ENCODE data around the gene SPATA32. TPM values are rescaled to one million over a fixed set of nuclear protein-coding genes. Genes with fewer than 3 reads are reported as not detected.

SPATA32 gene
- total RNA-seq, 2 donors from 2014 or later: 3.2 TPM; not detected in 1

DNA sequence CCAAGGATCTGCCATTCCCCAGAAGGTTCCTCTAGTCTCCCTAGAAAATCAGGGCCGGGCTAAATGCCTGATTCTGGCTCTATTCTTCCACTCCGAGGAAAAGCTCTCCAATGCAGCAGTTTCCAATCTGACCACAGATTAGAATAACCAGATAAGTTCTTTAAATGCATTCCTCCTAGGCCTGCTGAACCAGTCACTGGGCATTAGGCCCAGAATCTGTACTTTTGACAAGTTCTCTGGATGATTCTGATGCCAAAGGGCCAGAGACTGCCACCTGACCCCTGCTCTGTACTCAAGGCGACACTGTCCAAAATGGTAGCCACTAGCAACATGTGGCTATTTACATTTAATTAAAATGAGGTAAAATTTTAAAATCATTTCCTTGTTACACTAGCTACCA, 32.6 kb upstream of the SPATA32 start:
- H3K4me1 ChIP-seq (replicated peaks): peaks cover 44% of the 10 kb centered on the region
- TF ChIP-seq, protein P1, sequence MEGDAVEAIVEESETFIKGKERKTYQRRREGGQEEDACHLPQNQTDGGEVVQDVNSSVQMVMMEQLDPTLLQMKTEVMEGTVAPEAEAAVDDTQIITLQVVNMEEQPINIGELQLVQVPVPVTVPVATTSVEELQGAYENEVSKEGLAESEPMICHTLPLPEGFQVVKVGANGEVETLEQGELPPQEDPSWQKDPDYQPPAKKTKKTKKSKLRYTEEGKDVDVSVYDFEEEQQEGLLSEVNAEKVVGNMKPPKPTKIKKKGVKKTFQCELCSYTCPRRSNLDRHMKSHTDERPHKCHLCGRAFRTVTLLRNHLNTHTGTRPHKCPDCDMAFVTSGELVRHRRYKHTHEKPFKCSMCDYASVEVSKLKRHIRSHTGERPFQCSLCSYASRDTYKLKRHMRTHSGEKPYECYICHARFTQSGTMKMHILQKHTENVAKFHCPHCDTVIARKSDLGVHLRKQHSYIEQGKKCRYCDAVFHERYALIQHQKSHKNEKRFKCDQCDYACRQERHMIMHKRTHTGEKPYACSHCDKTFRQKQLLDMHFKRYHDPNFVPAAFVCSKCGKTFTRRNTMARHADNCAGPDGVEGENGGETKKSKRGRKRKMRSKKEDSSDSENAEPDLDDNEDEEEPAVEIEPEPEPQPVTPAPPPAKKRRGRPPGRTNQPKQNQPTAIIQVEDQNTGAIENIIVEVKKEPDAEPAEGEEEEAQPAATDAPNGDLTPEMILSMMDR (IDR thresholded peaks at IDR 0.05): no peak
- peak; percentile 93 for TF ChIP-seq POLR2AphosphoS5 (IDR thresholded peaks at IDR 0.05)
- no peaks in the 10 kb centered on the region for H3K27me3 ChIP-seq (replicated peaks; ENCODE audit: insufficient read depth)
- no peaks in the 10 kb centered on the region for H3K36me3 ChIP-seq
- peak overlapping the region; percentile 74 to 82 for H3K27ac ChIP-seq
- intact Hi-C loops (cut with DNase I): no loop called here
- DNase-seq (ENCODE audit: low spot score): peak; percentile 89
- H3K4me3 ChIP-seq: no peak overlapping the region
- no peaks in the 10 kb centered on the region for H3K9me3 ChIP-seq
- 9% methylated on average over 3 of the region's 3 CpGs for WGBS

DNA sequence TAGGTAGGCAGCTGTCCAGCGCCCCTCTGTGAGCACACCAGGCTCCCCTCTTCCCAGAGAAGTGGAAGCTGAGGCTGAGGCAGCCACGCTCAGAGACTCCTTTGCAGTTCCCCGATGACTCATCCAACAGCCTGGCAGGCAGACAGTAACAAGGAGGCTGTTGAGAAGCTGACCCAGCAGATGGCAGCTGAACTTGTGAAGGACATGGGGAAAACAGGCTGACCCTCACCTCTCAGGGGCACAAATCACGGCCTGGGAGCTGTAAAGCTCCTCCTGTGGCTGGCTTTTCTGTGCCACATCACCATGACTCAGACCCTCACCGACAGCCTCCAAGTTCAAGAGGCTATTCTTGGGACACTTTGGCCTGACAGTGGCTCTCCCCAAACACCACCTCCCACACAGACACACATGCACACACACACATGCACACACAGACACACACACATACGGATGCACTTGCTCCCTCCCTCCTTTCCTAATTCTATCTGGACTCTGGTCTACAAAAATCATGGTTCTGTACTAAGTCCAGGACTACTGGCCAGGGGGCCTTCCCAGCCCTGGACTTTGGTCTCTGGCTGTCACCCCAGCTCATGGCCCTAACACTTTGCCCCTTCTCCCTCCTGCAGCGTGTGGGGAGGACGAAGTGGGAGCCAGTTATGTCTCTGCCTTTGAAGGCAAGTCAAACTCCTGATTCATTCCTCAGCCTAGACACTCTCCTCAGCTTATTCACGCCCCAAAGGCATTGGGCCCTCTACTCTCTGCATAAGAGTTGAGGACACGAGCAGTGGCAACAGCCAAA, 31.7 kb upstream of the SPATA32 start:
- peak; percentile 77 for DNase-seq (ENCODE audit: low spot score)
- TF ChIP-seq POLR2A (IDR thresholded peaks at IDR 0.05): no peak
- TF ChIP-seq, protein P1 (IDR thresholded peaks at IDR 0.05): peak in 2 of 4 experiments; percentile 13 to 25
- TF ChIP-seq POLR2AphosphoS5 (IDR thresholded peaks at IDR 0.05): peak; percentile 67
- H3K4me3 ChIP-seq: no peak overlapping the region
- intact Hi-C loops (cut with DNase I): no loop called here
- H3K36me3 ChIP-seq: no peaks in the 10 kb centered on the region
- peak overlapping the region; percentile 74 to 82 for H3K27ac ChIP-seq
- no peaks in the 10 kb centered on the region for H3K27me3 ChIP-seq (replicated peaks; ENCODE audit: insufficient read depth)
- no peaks in the 10 kb centered on the region for H3K9me3 ChIP-seq
- WGBS: 34% methylated on average over 10 of the region's 10 CpGs
- peaks cover 48% of the 10 kb centered on the region for H3K4me1 ChIP-seq (replicated peaks)

DNA sequence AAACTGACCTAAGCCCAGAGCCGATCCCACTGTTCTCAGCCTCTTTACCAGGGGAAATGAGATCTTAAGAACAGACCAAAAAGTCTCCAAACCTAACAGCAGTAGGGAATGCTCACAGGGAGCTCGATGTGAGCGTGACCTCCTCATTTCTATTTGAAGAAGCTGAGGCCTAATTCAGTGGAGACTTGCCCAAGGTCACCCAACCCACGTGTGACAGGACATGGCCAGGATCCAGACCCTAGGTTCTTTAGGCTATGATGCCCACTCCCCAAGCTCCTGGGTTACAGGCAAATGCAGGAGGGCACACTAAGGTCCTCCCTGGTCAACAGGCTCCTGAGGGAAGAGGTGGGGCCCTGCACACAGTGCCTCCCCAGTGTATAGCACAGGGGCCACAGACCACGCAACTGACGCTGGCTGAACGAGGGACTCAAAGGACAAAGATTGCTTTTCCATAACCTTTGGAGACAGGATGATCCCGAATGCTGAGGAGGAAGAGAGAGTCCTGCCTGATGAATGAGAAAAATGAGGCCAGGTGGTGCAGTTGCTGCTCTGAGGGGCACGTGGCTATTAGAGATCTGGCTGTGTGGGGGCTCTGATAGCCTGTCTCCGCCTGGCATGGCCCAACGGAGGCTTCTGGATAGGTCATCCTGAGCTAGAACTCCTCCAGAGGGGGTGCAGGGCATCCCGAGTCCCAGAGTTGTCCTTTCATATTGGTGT, 31.0 kb upstream of the SPATA32 start:
- no peak overlapping the region for H3K4me3 ChIP-seq
- H3K27me3 ChIP-seq (replicated peaks; ENCODE audit: insufficient read depth): no peaks in the 10 kb centered on the region
- H3K36me3 ChIP-seq: no peaks in the 10 kb centered on the region
- peak overlapping the region; percentile 74 to 82 for H3K27ac ChIP-seq
- H3K4me1 ChIP-seq (replicated peaks): peaks cover 48% of the 10 kb centered on the region
- TF ChIP-seq, protein P1 (IDR thresholded peaks at IDR 0.05): no peak
- TF ChIP-seq POLR2AphosphoS5 (IDR thresholded peaks at IDR 0.05) (no peak), POLR2A (IDR thresholded peaks at IDR 0.05) (no peak)
- no peak for DNase-seq (ENCODE audit: low spot score)
- no peaks in the 10 kb centered on the region for H3K9me3 ChIP-seq
- 64% methylated on average over 12 of the region's 12 CpGs for WGBS
- intact Hi-C loops (cut with DNase I): no loop called here

DNA sequence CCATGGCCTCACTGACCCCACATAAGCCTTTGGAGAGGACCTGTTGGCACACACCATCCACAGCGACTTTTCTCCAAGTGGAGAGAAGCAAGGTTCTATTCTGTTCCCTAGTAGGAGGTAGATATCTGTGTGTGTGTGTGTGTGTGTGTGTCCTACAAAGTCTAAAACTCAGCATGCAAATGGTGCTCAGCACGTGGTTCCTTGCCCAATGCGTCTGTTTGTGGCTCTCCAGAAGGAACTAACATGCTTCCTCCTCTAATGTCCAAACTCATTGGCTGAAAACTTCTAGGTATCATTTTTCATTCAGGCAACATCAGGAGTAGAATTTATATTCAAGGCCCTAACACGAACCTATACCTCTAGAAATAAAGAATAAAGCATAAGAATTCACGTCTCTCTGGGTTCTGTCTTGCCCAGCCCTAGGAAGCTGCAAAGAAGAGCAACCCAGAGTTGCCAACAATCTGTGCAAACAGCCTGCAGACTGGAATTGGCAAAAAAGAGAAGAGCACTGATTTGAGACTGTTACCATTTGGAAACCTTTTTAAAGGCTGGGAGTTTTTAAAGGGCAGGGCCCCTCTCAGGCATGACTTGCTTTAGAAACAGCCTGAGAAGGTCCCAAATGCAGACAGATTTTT, 29.4 kb upstream of the SPATA32 start:
- intact Hi-C loops (cut with DNase I): no loop called here
- no peak for DNase-seq (ENCODE audit: low spot score)

More for the DNA sequence above, 29.4 kb upstream of the SPATA32 start:
- H3K4me1 ChIP-seq (replicated peaks): peaks cover 36% of the 10 kb centered on the region
- H3K9me3 ChIP-seq: no peaks in the 10 kb centered on the region
- H3K27me3 ChIP-seq (replicated peaks; ENCODE audit: insufficient read depth): no peaks in the 10 kb centered on the region
- H3K27ac ChIP-seq: peak overlapping the region in 1 of 2 donors; percentile 82
- peaks cover 0 to 6% of the 10 kb centered on the region in 2 donors for H3K36me3 ChIP-seq
- TF ChIP-seq, protein P1 (IDR thresholded peaks at IDR 0.05): no peak
- peak; percentile 38 for TF ChIP-seq POLR2AphosphoS5 (IDR thresholded peaks at IDR 0.05)
- 27% methylated on average over 5 of the region's 5 CpGs for WGBS
- no peak overlapping the region for H3K4me3 ChIP-seq
